GM12874 (cell line): ENCODE results near the gene ALX3.

ENCODE experiments used
- CTCF ChIP-seq: IDR thresholded peaks from 2 replicates; pipeline ENCODE4 v1.5.1; 2011; ENCODE audit warnings: low read depth, mild to moderate bottlenecking, control low read depth, low read length, moderate library complexity; ENCODE audit not compliant: insufficient read depth

The ALX3 gene

GRCh38 chr1:110034451-110035235 is 35.8 kb downstream of the ALX3 start, which contains the start of gene STRIP1:
STRIP1 (plus strand) TSS chr1:110034624; CDS start chr1:110034638, 14 bp downstream.
- no peak for TF ChIP-seq CTCF

GRCh38 chr1:110034040-110034450 is 36.4 kb downstream of the ALX3 start:
- TF ChIP-seq CTCF = no peak

GRCh38 chr1:110033421-110033820 is 37.1 kb downstream of the ALX3 start:
- TF ChIP-seq CTCF = no peak

- TF ChIP-seq CTCF = no peak
Observed at GRCh38 chr1:110032327-110032726, 38.1 kb downstream of the ALX3 start.

- no peak for TF ChIP-seq CTCF
Observed at GRCh38 chr1:110024613-110025012, 45.9 kb downstream of the ALX3 start.

GRCh38 chr1:110021285-110021684 is 49.2 kb downstream of the ALX3 start:
- TF ChIP-seq CTCF = no peak

GRCh38 chr1:110019770-110020169 is 50.7 kb downstream of the ALX3 start:
- TF ChIP-seq CTCF = no peak
